HG02885 (cell line): ENCODE results near the gene CDCA5.

Experiments
- ATAC-seq: cut with Tn5 transposase; IDR thresholded peaks from one replicate; pipeline ENCODE4 v1.9.1; 2021; ENCODE audit warnings: mild to moderate bottlenecking; ENCODE audit not compliant: unreplicated experiment, poor library complexity

CDCA5 gene

DNA sequence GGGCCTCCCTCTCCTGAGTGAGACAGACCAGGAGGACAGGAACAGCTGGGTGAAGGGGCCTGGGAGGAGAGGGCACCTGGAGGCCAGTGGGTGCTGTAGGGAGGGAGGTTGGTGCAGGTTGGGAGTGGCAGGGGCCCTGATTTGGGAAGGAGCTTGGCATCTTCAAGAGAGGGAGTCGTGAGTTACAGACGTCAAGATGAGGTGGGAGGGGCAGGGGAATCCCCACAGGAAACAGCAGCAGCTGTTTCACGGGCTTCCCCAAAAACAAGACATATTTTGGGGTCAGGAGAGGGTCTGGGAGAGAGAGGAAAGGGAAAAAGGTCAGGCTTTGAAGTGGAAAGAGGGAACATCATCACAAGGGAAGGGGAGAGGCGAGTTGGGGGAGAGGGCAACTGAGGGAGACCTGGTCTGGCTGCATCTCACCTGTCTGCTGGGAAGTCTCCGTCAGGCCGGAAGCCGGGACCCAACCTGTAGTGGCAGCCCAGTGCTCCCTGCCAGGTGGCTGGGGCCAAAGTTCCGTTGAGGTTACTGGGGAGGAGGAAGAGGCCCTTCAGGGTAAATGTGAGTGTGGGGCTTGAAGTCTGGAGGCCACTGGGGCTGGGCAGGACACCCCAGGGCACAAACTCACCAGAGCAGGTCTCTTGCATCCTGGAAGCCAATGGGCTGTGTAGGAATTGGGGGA lies 29.9 kb downstream of the CDCA5 start:
- no peak for ATAC-seq

DNA sequence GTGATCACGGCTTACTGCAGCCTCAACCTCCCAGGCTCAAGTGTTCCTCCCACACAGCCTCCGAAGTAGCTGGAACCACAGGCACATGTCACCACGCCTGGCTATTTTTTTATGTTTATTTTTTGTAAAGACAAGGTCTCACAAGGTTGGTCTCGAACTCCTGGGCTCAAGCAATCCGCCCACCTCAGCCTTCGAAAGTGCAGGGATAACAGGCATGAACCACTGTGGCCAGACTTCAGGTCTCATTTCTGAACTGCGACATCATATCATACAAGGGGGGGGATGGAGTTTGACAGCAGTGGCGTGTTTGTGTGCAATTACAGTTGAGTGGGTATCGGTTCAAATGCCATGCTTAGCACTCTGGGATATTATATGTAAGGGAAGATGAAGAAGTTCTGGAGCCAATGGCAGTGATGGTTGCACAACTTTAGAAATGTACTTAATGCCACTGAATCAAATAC lies 32.4 kb downstream of the CDCA5 start:
- no peak for ATAC-seq

GRCh38 chr11:65047581-65048422 lies 36.0 kb downstream of the CDCA5 start:
- no peak for ATAC-seq

DNA sequence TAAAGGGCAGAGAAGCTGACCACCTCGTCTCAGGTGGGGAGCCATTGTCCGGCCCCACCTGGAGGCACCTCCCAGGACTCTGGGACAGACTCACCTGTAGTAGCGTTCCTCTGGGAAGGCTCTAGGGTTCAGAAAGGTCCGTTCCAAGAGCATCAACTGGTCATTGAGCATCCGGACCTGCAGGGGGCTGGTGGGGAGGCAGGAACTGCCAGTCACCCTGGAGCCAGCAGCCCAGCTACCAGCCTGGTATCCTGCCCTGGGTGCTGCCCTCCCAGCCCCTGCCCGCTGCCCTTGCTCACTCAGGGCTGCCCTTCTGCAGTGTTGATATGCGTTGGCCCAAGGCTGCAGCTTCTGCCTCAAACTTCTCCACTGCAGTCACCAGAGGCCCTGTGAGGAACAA lies 38.1 kb downstream of the CDCA5 start:
- ATAC-seq = no peak

DNA sequence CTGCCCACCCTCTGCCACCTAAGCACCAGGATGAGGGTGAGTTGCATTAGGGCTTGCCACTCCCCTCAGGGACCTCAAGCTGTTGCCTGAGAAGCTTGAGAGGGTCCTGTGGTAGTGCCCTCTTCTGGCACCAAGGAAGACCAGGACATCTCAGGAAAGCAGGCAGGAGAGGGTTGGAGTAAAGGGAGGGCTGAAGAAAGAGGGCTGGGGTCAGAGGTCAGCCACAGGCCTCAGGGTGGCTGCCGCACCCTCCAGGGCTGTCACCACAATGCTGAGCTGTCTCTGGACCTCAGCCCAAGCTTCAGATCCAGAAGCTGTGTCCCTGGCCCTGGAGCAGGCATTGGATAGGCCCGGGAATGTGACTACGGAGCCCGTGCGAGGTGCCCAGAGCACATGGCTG lies 38.8 kb downstream of the CDCA5 start:
- ATAC-seq = no peak

DNA sequence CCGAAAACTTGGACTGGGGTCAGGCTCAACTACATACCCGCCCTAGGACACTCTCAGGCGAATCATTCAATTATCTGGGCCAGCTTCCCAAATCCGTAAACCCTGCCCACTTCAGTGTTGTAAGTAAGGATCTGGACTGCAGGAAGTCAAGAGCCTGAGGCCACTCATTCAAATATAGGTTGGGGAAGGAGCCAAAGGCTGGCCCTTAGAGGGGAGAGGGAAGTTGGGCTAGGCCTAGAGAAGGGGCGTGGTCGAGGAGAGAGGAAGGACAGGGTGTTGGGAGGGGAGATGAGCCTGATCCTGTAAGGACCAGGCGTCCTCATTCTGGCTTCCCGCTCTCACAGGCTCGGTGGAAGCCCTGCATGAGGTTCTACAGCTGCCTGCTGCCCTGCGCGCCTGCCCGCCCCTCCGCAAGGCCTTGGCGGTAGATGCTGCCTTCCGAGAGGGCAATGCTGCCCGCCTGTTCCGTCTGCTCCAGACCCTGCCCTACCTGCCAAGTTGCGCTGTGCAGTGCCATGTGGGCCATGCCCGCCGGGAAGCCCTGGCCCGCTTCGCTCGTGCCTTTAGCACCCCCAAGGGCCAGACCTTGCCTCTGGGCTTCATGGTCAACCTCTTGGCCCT lies 39.8 kb downstream of the CDCA5 start:
- ATAC-seq = no peak

- ATAC-seq = no peak
Observed at GRCh38 chr11:65042891-65043290, 40.9 kb downstream of the CDCA5 start.

- ATAC-seq = peak; percentile 88
Observed at GRCh38 chr11:65040847-65041622, 42.8 kb downstream of the CDCA5 start, which contains the start of gene SAC3D1. Gene SAC3D1 (plus strand): TSS chr11:65041210. CDS start chr11:65041293, 83 bp downstream.

GRCh38 chr11:65040520-65040846 lies 43.4 kb downstream of the CDCA5 start:
- no peak for ATAC-seq

GRCh38 chr11:65036931-65037330 lies 46.9 kb downstream of the CDCA5 start:
- no peak for ATAC-seq

DNA sequence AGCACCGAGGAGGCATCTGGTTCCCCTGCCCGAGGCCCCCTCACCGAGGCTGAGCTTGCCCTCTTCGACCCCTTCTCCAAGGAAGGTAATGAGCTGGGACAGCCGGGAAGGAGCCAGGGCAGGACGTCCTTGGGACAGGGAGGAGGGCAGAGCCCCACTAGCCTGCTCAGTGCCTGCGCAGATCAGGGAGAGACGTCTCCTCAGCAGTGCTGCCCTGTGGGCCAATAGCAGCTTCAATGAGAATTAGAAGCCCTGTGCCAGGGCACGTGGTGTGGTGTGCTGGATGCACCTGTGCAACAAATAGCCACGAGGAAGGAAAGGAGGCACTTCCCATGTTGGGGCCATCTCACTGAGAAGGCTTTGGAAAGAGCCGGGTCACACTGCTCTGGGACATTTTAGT lies 48.3 kb downstream of the CDCA5 start:
- no peak for ATAC-seq

GRCh38 chr11:65034423-65034822 lies 49.4 kb downstream of the CDCA5 start:
- ATAC-seq = no peak

- ATAC-seq = no peak
Observed at GRCh38 chr11:65032216-65032615, 51.6 kb downstream of the CDCA5 start.
